H1 (cell line): Measurements from ENCODE around the gene KCNA2. TPM values are rescaled to one million over a fixed set of nuclear protein-coding genes. Genes with fewer than 3 reads are reported as not detected.

Source experiments
- CTCF ChIA-PET: fragments of 300-600 bp; sonication (Branson Sonifier 250); formaldehyde crosslinking; loops from one replicate; lab custom pipeline; 2021; ENCODE audit not compliant: partially characterized antibody; lab: Charles Lee
- POLR2A ChIA-PET: fragments of 300-600 bp; sonication (Branson Sonifier 250); formaldehyde crosslinking; loops from one replicate; lab custom pipeline; 2021; ENCODE audit warnings: inconsistent platforms; ENCODE audit not compliant: partially characterized antibody; lab: Charles Lee
- DNase-seq, 2 experiments: peaks; one replicate each; pipeline versions ENCODE4 v3.0.0 to v3.0.0-alpha.2; 2010 to 2022; ENCODE audit warnings: low spot score in 2 of 2, low read depth in 1 of 2, mixed read lengths in 1 of 2
- FAIRE-seq: peaks from 2 replicates; lab custom pipeline; 2011; peaks lifted over from hg19 to GRCh38; lab: Jason Lieb, UNC
- H2AFZ ChIP-seq: 2 replicates; pipeline ENCODE4 v1.8.1; 2012; ENCODE audit warnings: low read length, inconsistent platforms
- H2AK5ac ChIP-seq: 2 replicates; pipeline ENCODE4 v1.6.1; 2013; ENCODE audit warnings: low read depth, low read length
- H2BK120ac ChIP-seq: replicated peaks from 2 replicates; pipeline ENCODE3; 2013; ENCODE audit warnings: low read depth, low read length, inconsistent platforms
- H2BK12ac ChIP-seq: 2 replicates; pipeline ENCODE4 v1.6.1; 2013; ENCODE audit warnings: low read depth, low read length
- H2BK15ac ChIP-seq: 2 replicates; pipeline ENCODE4 v1.6.1; 2013; ENCODE audit warnings: low read length
- H2BK20ac ChIP-seq: 2 replicates; pipeline ENCODE4 v1.6.1; 2013; ENCODE audit warnings: low read length
- H2BK5ac ChIP-seq: 2 replicates; pipeline ENCODE4 v1.6.1; 2013; ENCODE audit warnings: low read depth, low read length
- H3K14ac ChIP-seq: 2 replicates; pipeline ENCODE4 v1.6.1; 2013; ENCODE audit warnings: inconsistent platforms; ENCODE audit not compliant: insufficient read length
- H3K18ac ChIP-seq: 2 replicates; pipeline ENCODE4 v1.6.1; 2013; ENCODE audit warnings: low read length; ENCODE audit errors: extremely low read depth
- H3K23ac ChIP-seq: 2 replicates; pipeline ENCODE4 v1.6.1; 2013; ENCODE audit warnings: inconsistent platforms; ENCODE audit not compliant: insufficient read length
- H3K23me2 ChIP-seq: 2 replicates; pipeline ENCODE4 v1.6.1; 2013; ENCODE audit warnings: low read depth, low read length
- H3K27ac ChIP-seq: 2 replicates; pipeline ENCODE4 v1.6.1; 2011; ENCODE audit warnings: low read depth, low read length, inconsistent platforms
- H3K27me3 ChIP-seq, 4 experiments: replicated peaks in 1 of 4; 1 replicate in 1 of 4; 2 replicates in 3 of 4; pipeline versions ENCODE4 v1.6.1 to v1.8.1; 2011 to 2013; ENCODE audit warnings: low read length in 3 of 4, mild to moderate bottlenecking in 3 of 4, inconsistent platforms in 2 of 4, mixed read lengths in 2 of 4, moderate library complexity in 1 of 4; ENCODE audit not compliant: control insufficient read depth in 3 of 4, insufficient read depth in 3 of 4; ENCODE audit errors: extremely low read depth in 1 of 4
- H3K36me3 ChIP-seq, 4 experiments: 2 replicates each; pipeline versions ENCODE4 v1.6.1 to v1.8.1; 2011 to 2013; ENCODE audit warnings: mild to moderate bottlenecking in 4 of 4, low read length in 3 of 4, moderate library complexity in 2 of 4, control low read depth in 1 of 4, inconsistent platforms in 1 of 4; ENCODE audit not compliant: insufficient read depth in 4 of 4, control insufficient read depth in 2 of 4
- H3K4ac ChIP-seq: replicated peaks from 2 replicates; pipeline ENCODE3; 2013; ENCODE audit warnings: low read length, low read depth, mixed read lengths, inconsistent platforms; ENCODE audit not compliant: insufficient read length
- H3K4me1 ChIP-seq, 4 experiments: replicated peaks in 1 of 4; 1 replicate in 1 of 4; 2 replicates in 3 of 4; pipeline versions ENCODE4 v1.6.1 to v1.8.1; 2011 to 2013; ENCODE audit warnings: low read length in 3 of 4, inconsistent platforms in 2 of 4, mixed read lengths in 1 of 4; ENCODE audit not compliant: insufficient read depth in 4 of 4, control insufficient read depth in 3 of 4
- H3K4me2 ChIP-seq, 2 experiments: 2 replicates each; pipeline versions ENCODE4 v1.6.1 to v1.8.1; 2011 to 2013; ENCODE audit warnings: low read depth in 2 of 2, low read length in 2 of 2, control low read depth in 1 of 2, inconsistent platforms in 1 of 2, mild to moderate bottlenecking in 1 of 2; ENCODE audit not compliant: insufficient read depth in 1 of 2
- H3K4me3 ChIP-seq, 4 experiments: fragments of 200-600, 300-600 bp in 1 of 4; sonication (generic), shearing (Covaris generic), sonication (Bioruptor Twin) in 1 of 4; 2 replicates each; pipeline versions ENCODE4 v1.5.1 to v1.8.1; 2011 to 2016; ENCODE audit warnings: low read length in 4 of 4, low read depth in 3 of 4, control low read depth in 2 of 4, inconsistent platforms in 2 of 4, mild to moderate bottlenecking in 2 of 4, mixed read lengths in 1 of 4, moderate library complexity in 1 of 4; ENCODE audit not compliant: insufficient read depth in 2 of 4; ENCODE audit errors: extremely low read depth in 1 of 4
- H3K56ac ChIP-seq: replicated peaks from 2 replicates; pipeline ENCODE3; 2013; ENCODE audit warnings: low read depth, mild to moderate bottlenecking, mixed read lengths, low read length, inconsistent platforms; ENCODE audit not compliant: insufficient read length
- H3K79me1 ChIP-seq: 2 replicates; pipeline ENCODE4 v1.6.1; 2013; ENCODE audit warnings: low read depth, low read length, control low read depth
- H3K79me2 ChIP-seq, 2 experiments: 2 replicates each; pipeline versions ENCODE4 v1.6.1 to v1.8.1; 2012 to 2013; ENCODE audit warnings: low read length in 2 of 2, mild to moderate bottlenecking in 2 of 2, inconsistent platforms in 1 of 2; ENCODE audit not compliant: insufficient read depth in 2 of 2, control insufficient read depth in 1 of 2
- H3K9ac ChIP-seq, 4 experiments: replicated peaks in 1 of 4; 1 replicate in 1 of 4; 2 replicates in 3 of 4; pipeline versions ENCODE4 v1.6.1 to v1.8.1; 2011 to 2013; ENCODE audit warnings: low read depth in 3 of 4, low read length in 3 of 4, control low read depth in 2 of 4, mild to moderate bottlenecking in 2 of 4, moderate library complexity in 2 of 4, inconsistent platforms in 1 of 4; ENCODE audit errors: extremely low read depth in 1 of 4
- H3K9me3 ChIP-seq, 2 experiments: 2 replicates each; pipeline versions ENCODE4 v1.6.1 to v1.8.1; 2012 to 2013; ENCODE audit warnings: mild to moderate bottlenecking in 2 of 2, moderate library complexity in 2 of 2, control low read depth in 1 of 2, inconsistent platforms in 1 of 2, low read depth in 1 of 2, low read length in 1 of 2, mixed read lengths in 1 of 2; ENCODE audit not compliant: insufficient read depth in 2 of 2
- H4K20me1 ChIP-seq, 2 experiments: replicated peaks in 1 of 2; 2 replicates each; pipeline versions ENCODE3 to v1.8.1; 2011 to 2013; ENCODE audit warnings: inconsistent platforms in 2 of 2, low read length in 2 of 2, mild to moderate bottlenecking in 1 of 2; ENCODE audit not compliant: insufficient read depth in 2 of 2, control insufficient read depth in 1 of 2
- H4K5ac ChIP-seq: 2 replicates; pipeline ENCODE4 v1.6.1; 2013; ENCODE audit warnings: low read length, low read depth, mixed read lengths, inconsistent platforms; ENCODE audit not compliant: insufficient read length
- H4K8ac ChIP-seq: 2 replicates; pipeline ENCODE4 v1.8.0; 2013; ENCODE audit warnings: mild to moderate bottlenecking, moderate library complexity, low read length, inconsistent platforms; ENCODE audit not compliant: insufficient read depth; ENCODE audit errors: extremely low read depth
- H4K91ac ChIP-seq: replicated peaks from 2 replicates; pipeline ENCODE3; 2013; ENCODE audit warnings: low read length, mixed read lengths, inconsistent platforms; ENCODE audit not compliant: insufficient read length
- ASH2L ChIP-seq: fragments of 200-600, 300-600 bp; sonication (generic); IDR thresholded peaks from one replicate; pipeline ENCODE4 v1.7.1; 2017; ENCODE audit warnings: low read length
- ATF2 ChIP-seq: IDR thresholded peaks from 2 replicates; pipeline ENCODE4 v1.6.1; 2012; ENCODE audit warnings: low read length, inconsistent platforms
- CTBP2 ChIP-seq: IDR thresholded peaks from 2 replicates; pipeline ENCODE4 v1.7.0; 2011; ENCODE audit warnings: borderline replicate concordance, mild to moderate bottlenecking, moderate library complexity, mixed read lengths, low read length; ENCODE audit not compliant: insufficient read depth, insufficient read length
- KDM4A ChIP-seq: IDR thresholded peaks from one replicate; pipeline ENCODE4 v1.7.1; 2012; ENCODE audit warnings: low read depth, mild to moderate bottlenecking, moderate library complexity, low read length, inconsistent platforms; ENCODE audit not compliant: severe bottlenecking
- RAD21 ChIP-seq, 2 experiments: IDR thresholded peaks in 1 of 2; conservative IDR thresholded peaks in 1 of 2; 2 replicates each; pipeline ENCODE4 v1.6.1; 2011; ENCODE audit warnings: low read depth in 2 of 2, low read length in 2 of 2, improper control_type of control experiment in 1 of 2, inconsistent platforms in 1 of 2, mild to moderate bottlenecking in 1 of 2, moderate library complexity in 1 of 2
- SP1 ChIP-seq: IDR thresholded peaks from 2 replicates; pipeline ENCODE4 v1.6.1; 2011; ENCODE audit warnings: low read depth, low read length
- YY1 ChIP-seq: IDR thresholded peaks from 2 replicates; pipeline ENCODE4 v1.6.1; 2011; ENCODE audit warnings: low read depth, mild to moderate bottlenecking, low read length
- WGBS, 2 experiments: shearing (Covaris generic) in 1 of 2; methylation state at CpG; one replicate each; pipeline versions ENCODE4 v1.1.6 to v1.1.7; 2013 to 2015; ENCODE audit warnings: low lambda C conversion rate in 2 of 2, mixed read lengths in 2 of 2, inconsistent platforms in 1 of 2, low coverage in 1 of 2, missing lambda C conversion rate in 1 of 2; ENCODE audit not compliant: insufficient replicate concordance in 2 of 2, insufficient coverage in 1 of 2, insufficient read length in 1 of 2; ENCODE audit errors: extremely low coverage in 1 of 2, missing lambda C conversion rate in 1 of 2; 5-methylcytosine and 5-hydroxymethylcytosine counted together
- long read RNA-seq, 2 experiments: library from RNA in 1 of 2; library from capped mRNA in 1 of 2; stranded (forward); transcript quantifications; one replicate each; pipeline ENCODE4 v2.0.0, GENCODE V29; 2021; ENCODE audit warnings: inconsistent platforms in 1 of 2
- polyA minus RNA-seq, 3 experiments: library from RNA; depleted of rRNA, polyadenylated mRNA; stranded (reverse); fragments of >200 nt; gene quantifications; 1 replicate in 2 of 3; 2 replicates in 1 of 3; pipeline ENCODE4 v1.2.3, GENCODE V29; 2011
- polyA plus RNA-seq, 7 experiments: library from polyadenylated mRNA; depleted of rRNA in 3 of 7; stranded (reverse) in 5 of 7; unstranded in 2 of 7; fragments of >200 nt in 5 of 7; fragments of 200-250 nt in 2 of 7; gene quantifications; 1 replicate in 5 of 7; 2 replicates in 1 of 7; 4 replicates in 1 of 7; pipeline versions ENCODE4 v1.2.1 to v1.2.3, GENCODE V29; 2011 to 2013; ENCODE audit warnings: missing spikeins in 2 of 7, mixed read lengths in 2 of 7
- total RNA-seq: library from RNA; stranded (reverse); fragmentation: NEBNext Ultra II Directional; extraction: Animal tissue kit (Norgen Biotek cat#: 25700); gene quantifications from 2 replicates; pipeline ENCODE4 v1.2.1, GENCODE V29; 2021

Gene KCNA2
- 0.75 and 0.78 TPM in 2 replicates for total RNA-seq
- 0.24 and 0.26 TPM in 2 replicates for polyA plus RNA-seq (2011; rRNA removed)
- polyA plus RNA-seq (2011; cell fraction: cytosol; rRNA removed) = 0.30 TPM
- 0.51 TPM for polyA plus RNA-seq (2011; cell fraction: nucleus; rRNA removed)
- 0.18 to 0.52 TPM (median 0.27 TPM) in 4 replicates for polyA plus RNA-seq (2012, experiment 1 of 2)
- polyA plus RNA-seq (2012, experiment 2 of 2) = 0.05 TPM
- 0.28 TPM for polyA plus RNA-seq (2013, experiment 1 of 2)
- polyA plus RNA-seq (2013, experiment 2 of 2) = 0.18 TPM
- polyA minus RNA-seq (2011; rRNA and poly(A)+ RNA removed) = 0.93 and 1.3 TPM in 2 replicates
- polyA minus RNA-seq (2011; cell fraction: cytosol; rRNA and poly(A)+ RNA removed) = not detected
- 2.7 TPM for polyA minus RNA-seq (2011; cell fraction: nucleus; rRNA and poly(A)+ RNA removed)
- long read RNA-seq, experiment 1 = 0 reads
- long read RNA-seq, experiment 2 = 0 reads

GRCh38 chr1:110605901-110606656 is at the start of gene KCNA2:
TSS of gene KCNA2 (minus strand) at chr1:110606358. CDS start at chr1:110604782, 1,576 bp downstream.
- no peak within 1 kb of the TSS for H4K5ac ChIP-seq
- H3K14ac ChIP-seq = no peak within 1 kb of the TSS
- no peak for FAIRE-seq
- H2AK5ac ChIP-seq = no peak within 1 kb of the TSS
- no peak within 1 kb of the TSS for H2BK120ac ChIP-seq
- peak within 1 kb of the TSS; percentile 26; the same call in 1 of the 2 replicates for H2AFZ ChIP-seq
- H4K91ac ChIP-seq = no peak within 1 kb of the TSS
- no peak within 1 kb of the TSS for H3K27ac ChIP-seq
- H3K4me2 ChIP-seq = peak within 1 kb of the TSS; percentile 89 to 100
- H2BK20ac ChIP-seq = peak within 1 kb of the TSS; percentile 72; the same call in 1 of the 2 replicates
- peaks cover 5 to 15% (median 10%) of the 10 kb centered on the region in 4 experiments for H3K4me1 ChIP-seq
- peaks cover 2 to 3% of the 10 kb centered on the region in 2 experiments for H4K20me1 ChIP-seq
- no peak within 1 kb of the TSS; the same call in none of the 2 replicates for H3K18ac ChIP-seq
- no peaks in the 10 kb centered on the region for H3K79me2 ChIP-seq
- H3K23me2 ChIP-seq = peaks cover 11% of the 10 kb centered on the region
- H3K27me3 ChIP-seq = peaks cover 36 to 78% (median 69%) of the 10 kb centered on the region in 4 experiments
- peak; percentile 50 to 77 for DNase-seq
- no peaks in the 10 kb centered on the region; a peak in 1 of 8 replicates for H3K36me3 ChIP-seq
- no peak within 1 kb of the TSS for H3K9ac ChIP-seq
- H2BK15ac ChIP-seq = no peak within 1 kb of the TSS
- H3K9me3 ChIP-seq = no peaks in the 10 kb centered on the region
- no peak within 1 kb of the TSS for H3K4ac ChIP-seq
- 3% methylated on average over 26 of the region's 41 CpGs; no CpG with 5 or more reads in 1 of the 2 experiments for WGBS, 2 experiments
- peak within 1 kb of the TSS; percentile 4 for H3K56ac ChIP-seq
- H3K23ac ChIP-seq = no peak within 1 kb of the TSS
- peak within 1 kb of the TSS; percentile 54 to 69 (median 64) for H3K4me3 ChIP-seq
- H4K8ac ChIP-seq = peak within 1 kb of the TSS; percentile 8; the same call in 1 of the 2 replicates
- peak within 1 kb of the TSS; percentile 68; the same call in 1 of the 2 replicates for H2BK12ac ChIP-seq
- ChIA-PET POLR2A (interaction anchor here (1.0 kb wide), 1 partner anchor 50 kb away, joined by 4 read pairs; no protein-coding TSS in a partner anchor), CTCF (interaction anchor here (0.5 to 5.7 kb wide), 25 partner anchors 9 to 409 kb away, joined by 3 to 62 read pairs (median 4); no protein-coding TSS in a partner anchor)
- no peak within 1 kb of the TSS for H2BK5ac ChIP-seq
- H3K79me1 ChIP-seq = no peaks in the 10 kb centered on the region
- TF ChIP-seq KDM4A (no peak), YY1 (no peak), ATF2 (no peak), RAD21 (IDR thresholded peaks at IDR 0.05 in 1 of 2, conservative IDR thresholded peaks at IDR 0.05 in 1 of 2; ENCODE audit: low read depth in 2 of 2, low read length in 2 of 2) (no peak), ASH2L (peak; percentile 56), CTBP2 (no peak), SP1 (no peak)
